Hematopoietic multipotent progenitor cell treated with erythropoietin and hydrocortisone succinate and interleukin-3 and kit ligand, for 17 days (in vitro differentiated cells): ENCODE data around the gene NELL2.

Source experiments
- DNase-seq: peaks from one replicate; pipeline ENCODE4 v3.0.0-alpha.2; 2015; ENCODE audit warnings: low spot score

Gene NELL2

GRCh38 chr12:44603701-44604100 is 272.4 kb downstream of the NELL2 start:
- no peak for DNase-seq

GRCh38 chr12:44592626-44593025 is 283.5 kb downstream of the NELL2 start:
- no peak for DNase-seq

GRCh38 chr12:44589697-44590096 is 286.4 kb downstream of the NELL2 start:
- DNase-seq = no peak

GRCh38 chr12:44588651-44589050 is 287.5 kb downstream of the NELL2 start:
- DNase-seq = no peak

- DNase-seq = no peak
Measured at GRCh38 chr12:44584625-44585024, 291.5 kb downstream of the NELL2 start.

GRCh38 chr12:44582521-44582920 is 293.6 kb downstream of the NELL2 start:
- no peak for DNase-seq

GRCh38 chr12:44581642-44582242 is 294.4 kb downstream of the NELL2 start:
- no peak for DNase-seq

GRCh38 chr12:44574586-44574985 is 301.5 kb downstream of the NELL2 start:
- DNase-seq = no peak

- DNase-seq = no peak
Measured at GRCh38 chr12:44573723-44574122, 302.4 kb downstream of the NELL2 start.

GRCh38 chr12:44571006-44571550 is 305.0 kb downstream of the NELL2 start:
- no peak for DNase-seq

GRCh38 chr12:44570036-44570583 is 306.0 kb downstream of the NELL2 start:
- DNase-seq = no peak

GRCh38 chr12:44565163-44565562 is 311.0 kb downstream of the NELL2 start:
- no peak for DNase-seq

- no peak for DNase-seq
Measured at GRCh38 chr12:44563486-44563885, 312.6 kb downstream of the NELL2 start.

GRCh38 chr12:44558340-44559100 is 317.6 kb downstream of the NELL2 start:
- no peak for DNase-seq

GRCh38 chr12:44555454-44555853 is 320.7 kb downstream of the NELL2 start:
- no peak for DNase-seq

- DNase-seq = no peak
Measured at GRCh38 chr12:44551631-44552030, 324.5 kb downstream of the NELL2 start.

GRCh38 chr12:44550377-44550776 is 325.7 kb downstream of the NELL2 start:
- no peak for DNase-seq

- DNase-seq = no peak
Measured at GRCh38 chr12:44546060-44546459, 330.1 kb downstream of the NELL2 start.

- no peak for DNase-seq
Measured at GRCh38 chr12:44544018-44544417, 332.1 kb downstream of the NELL2 start.

GRCh38 chr12:44542716-44543115 is 333.4 kb downstream of the NELL2 start:
- no peak for DNase-seq

GRCh38 chr12:44537354-44537753 is 338.8 kb downstream of the NELL2 start:
- no peak for DNase-seq

- no peak for DNase-seq
Measured at GRCh38 chr12:44532940-44533339, 343.2 kb downstream of the NELL2 start.

GRCh38 chr12:44531320-44531971 is 344.7 kb downstream of the NELL2 start:
- no peak for DNase-seq
